NCI-H526 treated with DMSO at 0.1 percent for 48 hours (cell line): ENCODE data around the gene CENPQ.

Source experiments
- DNase-seq: peaks from one replicate; lab custom pipeline; 2025; lab: John Stamatoyannopoulos, UW

The CENPQ gene

GRCh38 chr6:49541210-49541724, 78.1 kb downstream of the CENPQ start:
- no peak for DNase-seq

- no peak for DNase-seq
Observed at GRCh38 chr6:49541936-49542335, 78.8 kb downstream of the CENPQ start.
